IMR-90 (cell line): ENCODE results near the gene DNAH17.

Source experiments
- CEBPB ChIP-seq: IDR thresholded peaks from 2 replicates; pipeline ENCODE4 v1.6.1; 2012; ENCODE audit warnings: low read depth, low read length, improper control_type of control experiment
- CHD1 ChIP-seq: IDR thresholded peaks from 2 replicates; pipeline ENCODE4 v1.6.1; 2012; ENCODE audit warnings: low read depth, low read length, improper control_type of control experiment
- CTCF ChIP-seq: conservative IDR thresholded peaks from 2 replicates; pipeline ENCODE4 v1.5.1; 2012; ENCODE audit warnings: mild to moderate bottlenecking, low read depth, low read length, improper control_type of control experiment
- POLR2A ChIP-seq: IDR thresholded peaks from 2 replicates; pipeline ENCODE4 v1.6.1; 2012; ENCODE audit warnings: mild to moderate bottlenecking, low read depth, low read length

- no peak for TF ChIP-seq CTCF
- TF ChIP-seq POLR2A, result no peak
- TF ChIP-seq CHD1, result no peak
- TF ChIP-seq CEBPB, result no peak
Observed at GRCh38 chr17:78591263-78591671, 14.1 kb upstream of the DNAH17 start.
